Measurements from ENCODE around the gene ZC3H12A. TPM values are rescaled to one million over a fixed set of nuclear protein-coding genes. Genes with fewer than 3 reads are reported as not detected.
"Not testable (repeated sequence)": the region's sequence is repeated elsewhere in the genome, so short reads cannot be mapped to it uniquely, and the experiment has no call there.

ZC3H12A gene
- total and polyA plus RNA-seq, 2 experiments from 2014 or later: 30.8 to 46.2 TPM

- TF ChIP-seq, protein P1, sequence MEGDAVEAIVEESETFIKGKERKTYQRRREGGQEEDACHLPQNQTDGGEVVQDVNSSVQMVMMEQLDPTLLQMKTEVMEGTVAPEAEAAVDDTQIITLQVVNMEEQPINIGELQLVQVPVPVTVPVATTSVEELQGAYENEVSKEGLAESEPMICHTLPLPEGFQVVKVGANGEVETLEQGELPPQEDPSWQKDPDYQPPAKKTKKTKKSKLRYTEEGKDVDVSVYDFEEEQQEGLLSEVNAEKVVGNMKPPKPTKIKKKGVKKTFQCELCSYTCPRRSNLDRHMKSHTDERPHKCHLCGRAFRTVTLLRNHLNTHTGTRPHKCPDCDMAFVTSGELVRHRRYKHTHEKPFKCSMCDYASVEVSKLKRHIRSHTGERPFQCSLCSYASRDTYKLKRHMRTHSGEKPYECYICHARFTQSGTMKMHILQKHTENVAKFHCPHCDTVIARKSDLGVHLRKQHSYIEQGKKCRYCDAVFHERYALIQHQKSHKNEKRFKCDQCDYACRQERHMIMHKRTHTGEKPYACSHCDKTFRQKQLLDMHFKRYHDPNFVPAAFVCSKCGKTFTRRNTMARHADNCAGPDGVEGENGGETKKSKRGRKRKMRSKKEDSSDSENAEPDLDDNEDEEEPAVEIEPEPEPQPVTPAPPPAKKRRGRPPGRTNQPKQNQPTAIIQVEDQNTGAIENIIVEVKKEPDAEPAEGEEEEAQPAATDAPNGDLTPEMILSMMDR (IDR thresholded peaks at IDR 0.05; ENCODE audit: poor library complexity): no peak
- TF ChIP-seq EZH2 (IDR thresholded peaks at IDR 0.05; ENCODE audit: borderline replicate concordance) (no peak), EZH2phosphoT487 (IDR thresholded peaks at IDR 0.05; ENCODE audit: low read depth, severe bottlenecking, unreplicated experiment) (no peak)
- no peaks in the 10 kb centered on the region for H3K36me3 ChIP-seq (replicated peaks; ENCODE audit: insufficient read depth, low read depth)
Measured at GRCh38 chr1:37502104-37502503, 27.7 kb downstream of the ZC3H12A start.

GRCh38 chr1:37502791-37503190 is 28.4 kb downstream of the ZC3H12A start:
- H3K27me3 ChIP-seq; H3K9me2 ChIP-seq (replicated peaks; ENCODE audit: insufficient read depth); H4K20me1 ChIP-seq (ENCODE audit: insufficient read depth, poor library complexity, severe bottlenecking); H3K4me3 ChIP-seq; H3K4me2 ChIP-seq; H3K79me2 ChIP-seq; H2AFZ ChIP-seq; DNase-seq (ENCODE audit: low spot score); H3K9me3 ChIP-seq (ENCODE audit: low read depth); H3K27ac ChIP-seq; H3K4me1 ChIP-seq (ENCODE audit: insufficient read depth); H3K36me3 ChIP-seq (replicated peaks; ENCODE audit: insufficient read depth, low read depth): not testable (repeated sequence)
- 97% methylated on average over 2 of the region's 2 CpGs for WGBS (ENCODE audit: low lambda C conversion rate, missing lambda C conversion rate)

More at GRCh38 chr1:37502104-37502503, 27.7 kb downstream of the ZC3H12A start:
- Histone ChIP-seq H4K20me1 (ENCODE audit: insufficient read depth, poor library complexity, severe bottlenecking) (no peaks in the 10 kb centered on the region), H2AFZ (no peak overlapping the region), H3K27ac (no peak overlapping the region), H3K4me3 (no peak overlapping the region), H3K4me1 (ENCODE audit: insufficient read depth) (no peaks in the 10 kb centered on the region), H3K9me2 (replicated peaks; ENCODE audit: insufficient read depth) (no peaks in the 10 kb centered on the region), H3K4me2 (no peak overlapping the region), H3K9me3 (ENCODE audit: low read depth) (no peaks in the 10 kb centered on the region), H3K79me2 (peaks cover 2% of the 10 kb centered on the region), H3K27me3 (no peaks in the 10 kb centered on the region)
- no peak for DNase-seq (ENCODE audit: low spot score)

DNA sequence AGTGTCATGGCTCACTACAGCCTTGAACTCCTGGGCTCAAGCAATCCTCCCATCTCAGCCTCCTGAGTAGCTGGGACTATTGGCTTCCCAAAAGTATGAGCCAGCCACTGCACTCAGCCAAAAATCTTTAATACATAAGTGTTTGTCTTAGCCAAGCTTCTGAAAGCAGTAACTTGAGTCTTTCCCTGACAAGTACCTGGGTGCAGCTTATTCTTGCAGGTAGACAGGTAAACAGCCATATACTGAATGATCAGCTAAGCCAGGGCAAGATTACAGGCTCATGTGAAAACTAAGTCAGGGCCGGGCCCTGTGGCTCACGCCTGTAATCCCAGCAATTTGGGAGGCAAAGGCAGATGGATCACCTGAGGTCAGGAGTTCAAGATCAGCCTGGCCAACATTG is 32.4 kb downstream of the ZC3H12A start:
- 96% methylated on average over 2 of the region's 2 CpGs for WGBS (ENCODE audit: low lambda C conversion rate, missing lambda C conversion rate)
- no peaks in the 10 kb centered on the region for H3K4me1 ChIP-seq (ENCODE audit: insufficient read depth)
- no peaks in the 10 kb centered on the region for H3K9me3 ChIP-seq (ENCODE audit: low read depth)
- no peak for TF ChIP-seq EZH2 (IDR thresholded peaks at IDR 0.05; ENCODE audit: borderline replicate concordance)
- no peak for TF ChIP-seq EZH2phosphoT487 (IDR thresholded peaks at IDR 0.05; ENCODE audit: low read depth, severe bottlenecking, unreplicated experiment)
- TF ChIP-seq, protein P1 (IDR thresholded peaks at IDR 0.05; ENCODE audit: poor library complexity): no peak
- no peak for DNase-seq (ENCODE audit: low spot score)
- H3K4me2 ChIP-seq: no peak overlapping the region
- H4K20me1 ChIP-seq (ENCODE audit: insufficient read depth, poor library complexity, severe bottlenecking): no peaks in the 10 kb centered on the region
- no peaks in the 10 kb centered on the region for H3K36me3 ChIP-seq (replicated peaks; ENCODE audit: insufficient read depth, low read depth)
- no peak overlapping the region for H2AFZ ChIP-seq
- no peak overlapping the region for H3K27ac ChIP-seq
- no peaks in the 10 kb centered on the region for H3K27me3 ChIP-seq
- H3K4me3 ChIP-seq: no peak overlapping the region
- peaks cover 9% of the 10 kb centered on the region for H3K79me2 ChIP-seq
- no peaks in the 10 kb centered on the region for H3K9me2 ChIP-seq (replicated peaks; ENCODE audit: insufficient read depth)

- no peak overlapping the region for H3K27ac ChIP-seq
- peaks cover 8% of the 10 kb centered on the region for H4K20me1 ChIP-seq (ENCODE audit: insufficient read depth, poor library complexity, severe bottlenecking)
- H3K4me3 ChIP-seq: no peak overlapping the region
- no peak overlapping the region for H2AFZ ChIP-seq
- no peaks in the 10 kb centered on the region for H3K9me3 ChIP-seq (ENCODE audit: low read depth)
- peaks cover 33% of the 10 kb centered on the region for H3K79me2 ChIP-seq
- H3K4me1 ChIP-seq (ENCODE audit: insufficient read depth): peaks cover 6% of the 10 kb centered on the region
- WGBS (ENCODE audit: low lambda C conversion rate, missing lambda C conversion rate): 85% methylated on average over 4 of the region's 4 CpGs
- no peaks in the 10 kb centered on the region for H3K9me2 ChIP-seq (replicated peaks; ENCODE audit: insufficient read depth)
- H3K36me3 ChIP-seq (replicated peaks; ENCODE audit: insufficient read depth, low read depth): no peaks in the 10 kb centered on the region
- no peak overlapping the region for H3K4me2 ChIP-seq
- DNase-seq (ENCODE audit: low spot score): no peak
- TF ChIP-seq EZH2 (IDR thresholded peaks at IDR 0.05; ENCODE audit: borderline replicate concordance) (no peak), EZH2phosphoT487 (IDR thresholded peaks at IDR 0.05; ENCODE audit: low read depth, severe bottlenecking, unreplicated experiment) (no peak)
- TF ChIP-seq, protein P1 (IDR thresholded peaks at IDR 0.05; ENCODE audit: poor library complexity): peak; percentile 12
- no peaks in the 10 kb centered on the region for H3K27me3 ChIP-seq
Measured at GRCh38 chr1:37509181-37509580, 34.8 kb downstream of the ZC3H12A start.
